ENCODE measurements around the gene YBX3.

DNA sequence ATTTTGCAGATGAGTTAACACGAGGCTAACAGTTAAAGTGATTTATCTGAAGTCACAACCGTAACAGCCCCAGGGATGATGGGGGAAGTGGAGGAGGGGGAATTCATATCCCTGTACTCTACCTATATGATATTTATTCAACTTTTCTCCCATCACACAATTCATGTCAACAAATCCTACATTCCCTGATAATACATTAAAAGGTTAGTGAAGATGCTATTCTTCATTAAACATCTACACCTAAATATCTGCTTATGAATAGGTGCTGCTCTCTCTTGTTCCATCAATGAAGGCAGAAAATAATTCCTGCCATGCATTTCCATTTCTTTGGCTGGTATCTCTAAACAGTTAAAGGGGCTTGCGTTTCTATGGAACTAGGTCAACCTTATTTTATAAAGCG lies 6.8 kb downstream of the YBX3 start:
- TF ChIP-seq RAD21 (IDR thresholded peaks at IDR 0.05; ENCODE audit: low read length), result no peak
- TF ChIP-seq EZH2phosphoT487 (IDR thresholded peaks at IDR 0.05; ENCODE audit: borderline replicate concordance, low read depth), result no peak
- TF ChIP-seq NFIC (IDR thresholded peaks at IDR 0.05; ENCODE audit: borderline replicate concordance), result no peak
- TF ChIP-seq, protein P1, sequence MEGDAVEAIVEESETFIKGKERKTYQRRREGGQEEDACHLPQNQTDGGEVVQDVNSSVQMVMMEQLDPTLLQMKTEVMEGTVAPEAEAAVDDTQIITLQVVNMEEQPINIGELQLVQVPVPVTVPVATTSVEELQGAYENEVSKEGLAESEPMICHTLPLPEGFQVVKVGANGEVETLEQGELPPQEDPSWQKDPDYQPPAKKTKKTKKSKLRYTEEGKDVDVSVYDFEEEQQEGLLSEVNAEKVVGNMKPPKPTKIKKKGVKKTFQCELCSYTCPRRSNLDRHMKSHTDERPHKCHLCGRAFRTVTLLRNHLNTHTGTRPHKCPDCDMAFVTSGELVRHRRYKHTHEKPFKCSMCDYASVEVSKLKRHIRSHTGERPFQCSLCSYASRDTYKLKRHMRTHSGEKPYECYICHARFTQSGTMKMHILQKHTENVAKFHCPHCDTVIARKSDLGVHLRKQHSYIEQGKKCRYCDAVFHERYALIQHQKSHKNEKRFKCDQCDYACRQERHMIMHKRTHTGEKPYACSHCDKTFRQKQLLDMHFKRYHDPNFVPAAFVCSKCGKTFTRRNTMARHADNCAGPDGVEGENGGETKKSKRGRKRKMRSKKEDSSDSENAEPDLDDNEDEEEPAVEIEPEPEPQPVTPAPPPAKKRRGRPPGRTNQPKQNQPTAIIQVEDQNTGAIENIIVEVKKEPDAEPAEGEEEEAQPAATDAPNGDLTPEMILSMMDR (IDR thresholded peaks at IDR 0.05), result no peak
- no peak for TF ChIP-seq GATA2 (CRISPR knock-in tag; IDR thresholded peaks at IDR 0.05)
- no peak for TF ChIP-seq YY1 (IDR thresholded peaks at IDR 0.05; ENCODE audit: low read depth)
- TF ChIP-seq, protein P2, sequence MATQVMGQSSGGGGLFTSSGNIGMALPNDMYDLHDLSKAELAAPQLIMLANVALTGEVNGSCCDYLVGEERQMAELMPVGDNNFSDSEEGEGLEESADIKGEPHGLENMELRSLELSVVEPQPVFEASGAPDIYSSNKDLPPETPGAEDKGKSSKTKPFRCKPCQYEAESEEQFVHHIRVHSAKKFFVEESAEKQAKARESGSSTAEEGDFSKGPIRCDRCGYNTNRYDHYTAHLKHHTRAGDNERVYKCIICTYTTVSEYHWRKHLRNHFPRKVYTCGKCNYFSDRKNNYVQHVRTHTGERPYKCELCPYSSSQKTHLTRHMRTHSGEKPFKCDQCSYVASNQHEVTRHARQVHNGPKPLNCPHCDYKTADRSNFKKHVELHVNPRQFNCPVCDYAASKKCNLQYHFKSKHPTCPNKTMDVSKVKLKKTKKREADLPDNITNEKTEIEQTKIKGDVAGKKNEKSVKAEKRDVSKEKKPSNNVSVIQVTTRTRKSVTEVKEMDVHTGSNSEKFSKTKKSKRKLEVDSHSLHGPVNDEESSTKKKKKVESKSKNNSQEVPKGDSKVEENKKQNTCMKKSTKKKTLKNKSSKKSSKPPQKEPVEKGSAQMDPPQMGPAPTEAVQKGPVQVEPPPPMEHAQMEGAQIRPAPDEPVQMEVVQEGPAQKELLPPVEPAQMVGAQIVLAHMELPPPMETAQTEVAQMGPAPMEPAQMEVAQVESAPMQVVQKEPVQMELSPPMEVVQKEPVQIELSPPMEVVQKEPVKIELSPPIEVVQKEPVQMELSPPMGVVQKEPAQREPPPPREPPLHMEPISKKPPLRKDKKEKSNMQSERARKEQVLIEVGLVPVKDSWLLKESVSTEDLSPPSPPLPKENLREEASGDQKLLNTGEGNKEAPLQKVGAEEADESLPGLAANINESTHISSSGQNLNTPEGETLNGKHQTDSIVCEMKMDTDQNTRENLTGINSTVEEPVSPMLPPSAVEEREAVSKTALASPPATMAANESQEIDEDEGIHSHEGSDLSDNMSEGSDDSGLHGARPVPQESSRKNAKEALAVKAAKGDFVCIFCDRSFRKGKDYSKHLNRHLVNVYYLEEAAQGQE (IDR thresholded peaks at IDR 0.05; ENCODE audit: low read depth, low read length), result no peak
